Smooth muscle cell of trachea (primary cell): Measurements from ENCODE around the gene OR8K5. TPM values are rescaled to one million over a fixed set of nuclear protein-coding genes. Genes with fewer than 3 reads are reported as not detected.

Source experiments
- total RNA-seq: library from RNA; depleted of rRNA; stranded (reverse); fragments of >200 nt; gene quantifications from 2 replicates; pipeline ENCODE4 v1.2.1, GENCODE V29; 2014

OR8K5 gene, protein sequence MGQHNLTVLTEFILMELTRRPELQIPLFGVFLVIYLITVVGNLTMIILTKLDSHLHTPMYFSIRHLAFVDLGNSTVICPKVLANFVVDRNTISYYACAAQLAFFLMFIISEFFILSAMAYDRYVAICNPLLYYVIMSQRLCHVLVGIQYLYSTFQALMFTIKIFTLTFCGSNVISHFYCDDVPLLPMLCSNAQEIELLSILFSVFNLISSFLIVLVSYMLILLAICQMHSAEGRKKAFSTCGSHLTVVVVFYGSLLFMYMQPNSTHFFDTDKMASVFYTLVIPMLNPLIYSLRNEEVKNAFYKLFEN
- not detected in 2 replicates for total RNA-seq

DNA sequence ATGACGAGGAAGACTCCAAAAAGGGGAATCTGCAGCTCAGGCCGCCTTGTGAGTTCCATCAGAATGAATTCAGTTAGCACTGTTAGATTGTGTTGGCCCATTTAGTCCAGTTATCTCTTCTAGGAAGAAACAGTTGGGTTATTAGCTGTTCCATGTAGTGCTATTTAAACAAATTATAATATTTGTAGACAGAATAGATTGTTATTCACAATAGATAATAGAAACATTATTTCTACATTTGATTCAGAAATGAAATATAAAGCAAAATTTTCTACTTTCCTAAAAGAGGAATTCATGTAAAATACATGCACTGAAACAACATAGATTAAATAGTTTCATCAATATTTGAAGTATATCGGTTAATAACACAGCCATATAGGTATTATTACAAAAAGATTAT, at the start of gene OR8K5:
OR8K5 (minus strand) TSS at position 101 of the 400 bp plus-strand sequence; CDS start at position 101, 0 bp downstream.

DNA sequence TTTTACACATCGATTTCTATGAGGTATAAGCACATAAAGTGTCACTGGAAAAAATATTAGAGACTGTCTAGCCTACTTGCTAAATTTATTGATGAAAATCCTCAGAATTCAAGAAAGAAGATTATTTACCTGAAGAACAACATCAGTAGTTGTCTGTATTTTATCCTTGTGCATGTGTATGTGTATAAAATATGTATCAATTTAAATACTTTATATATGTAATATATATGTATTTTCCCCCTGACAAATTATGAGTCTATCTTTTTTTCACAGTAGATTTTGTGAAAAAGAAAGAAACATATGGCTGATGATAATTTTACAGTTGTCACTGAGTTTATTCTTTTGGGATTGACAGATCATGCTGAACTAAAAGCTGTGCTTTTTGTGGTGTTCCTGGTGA, 16.2 kb upstream of the OR8K5 start, which contains the start of gene OR5J2:
OR5J2 (plus strand) TSS at position 301 of the 400 bp plus-strand sequence; CDS start at position 301, 0 bp downstream.

DNA sequence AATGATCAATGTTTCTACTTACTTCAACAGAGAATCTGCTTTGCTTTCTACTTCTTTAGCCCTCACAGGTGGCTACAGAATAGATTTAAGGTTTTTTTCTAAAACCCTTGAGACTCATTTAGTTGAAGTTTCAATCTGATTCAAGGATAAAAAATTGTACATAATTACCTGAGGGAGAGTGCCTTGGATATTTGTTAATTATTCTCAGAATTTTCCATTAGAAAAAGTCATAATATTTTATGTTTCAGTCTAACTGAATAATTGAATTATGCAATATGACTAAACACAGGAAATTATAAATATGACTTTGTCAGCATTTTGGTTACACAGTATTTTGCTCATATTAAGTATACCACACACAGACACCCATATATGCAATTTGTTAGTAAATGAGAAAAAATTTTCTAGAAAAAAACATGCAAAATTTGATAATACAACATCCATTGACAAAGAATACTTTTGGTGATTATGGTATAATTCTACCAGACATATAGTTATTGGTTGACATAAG, 19.9 kb downstream of the OR8K5 start, which contains the start of gene OR8J3:
OR8J3 (minus strand) TSS at position 51 of the 511 bp plus-strand sequence. CDS start 2,483 bp downstream, outside the sequence.

DNA sequence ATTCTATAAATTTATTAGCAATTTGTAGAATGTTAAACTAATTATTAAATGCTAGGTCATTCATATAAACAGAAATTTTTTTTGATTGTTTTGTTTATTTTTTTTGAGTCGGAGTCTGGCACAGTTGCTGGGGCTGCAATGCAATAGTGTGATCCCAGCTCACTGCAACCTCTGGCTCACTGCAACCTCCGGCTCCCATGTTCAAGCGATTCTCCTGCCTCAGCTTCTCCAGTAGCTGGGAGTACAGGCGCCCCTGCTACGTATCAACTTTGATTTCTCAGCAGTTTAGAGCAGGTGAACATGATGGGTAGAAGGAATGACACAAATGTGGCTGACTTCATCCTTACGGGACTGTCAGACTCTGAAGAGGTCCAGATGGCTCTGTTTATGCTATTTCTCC, 38.0 kb downstream of the OR8K5 start, which contains the start of gene OR8H3:
OR8H3 (plus strand) TSS at position 301 of the 400 bp plus-strand sequence; CDS start at position 301, 0 bp downstream.

Other genes with a start within 250 kb of the OR8K5 start
- gene OR5W2, start 245.7 kb downstream of the OR8K5 start, total RNA-seq = not detected in 2 replicates
- not detected in 2 replicates for gene OR5I1, start 223.9 kb downstream of the OR8K5 start, total RNA-seq
- not detected in 2 replicates for gene OR10AG1, start 190.4 kb downstream of the OR8K5 start, total RNA-seq
- gene OR5F1, start 165.7 kb downstream of the OR8K5 start, total RNA-seq = not detected in 2 replicates
- not detected in 2 replicates for gene OR5AS1, start 132.7 kb downstream of the OR8K5 start, total RNA-seq
- not detected in 2 replicates for gene OR8I2, start 67.0 kb downstream of the OR8K5 start, total RNA-seq
- not detected in 2 replicates for gene OR8H2, start 56.6 kb downstream of the OR8K5 start, total RNA-seq
- gene OR8H3, start 37.9 kb downstream of the OR8K5 start, total RNA-seq = not detected in 2 replicates
- not detected in 2 replicates for gene OR8J3, start 20.1 kb downstream of the OR8K5 start, total RNA-seq
- not detected in 2 replicates for gene OR5J2, start 16.3 kb upstream of the OR8K5 start, total RNA-seq
- gene OR5T2, start 73.9 kb upstream of the OR8K5 start, total RNA-seq = not detected in 2 replicates
- not detected in 2 replicates for gene OR5T3, start 91.9 kb upstream of the OR8K5 start, total RNA-seq
- not detected in 2 replicates for gene OR5T1, start 113.8 kb upstream of the OR8K5 start, total RNA-seq
- gene OR8H1, start 131.9 kb upstream of the OR8K5 start, total RNA-seq = not detected in 2 replicates
- not detected in 2 replicates for gene OR8K3, start 154.8 kb upstream of the OR8K5 start, total RNA-seq
- not detected in 2 replicates for gene OR8K1, start 185.7 kb upstream of the OR8K5 start, total RNA-seq
- not detected in 2 replicates for gene OR8J1, start 194.0 kb upstream of the OR8K5 start, total RNA-seq
- not detected in 2 replicates for gene OR8U1, start 215.3 kb upstream of the OR8K5 start, total RNA-seq